Measurements from ENCODE around the gene CCDC78.
"Not testable (repeated sequence)": the region's sequence is repeated elsewhere in the genome, so short reads cannot be mapped to it uniquely, and the experiment has no call there.

Gene CCDC78

DNA sequence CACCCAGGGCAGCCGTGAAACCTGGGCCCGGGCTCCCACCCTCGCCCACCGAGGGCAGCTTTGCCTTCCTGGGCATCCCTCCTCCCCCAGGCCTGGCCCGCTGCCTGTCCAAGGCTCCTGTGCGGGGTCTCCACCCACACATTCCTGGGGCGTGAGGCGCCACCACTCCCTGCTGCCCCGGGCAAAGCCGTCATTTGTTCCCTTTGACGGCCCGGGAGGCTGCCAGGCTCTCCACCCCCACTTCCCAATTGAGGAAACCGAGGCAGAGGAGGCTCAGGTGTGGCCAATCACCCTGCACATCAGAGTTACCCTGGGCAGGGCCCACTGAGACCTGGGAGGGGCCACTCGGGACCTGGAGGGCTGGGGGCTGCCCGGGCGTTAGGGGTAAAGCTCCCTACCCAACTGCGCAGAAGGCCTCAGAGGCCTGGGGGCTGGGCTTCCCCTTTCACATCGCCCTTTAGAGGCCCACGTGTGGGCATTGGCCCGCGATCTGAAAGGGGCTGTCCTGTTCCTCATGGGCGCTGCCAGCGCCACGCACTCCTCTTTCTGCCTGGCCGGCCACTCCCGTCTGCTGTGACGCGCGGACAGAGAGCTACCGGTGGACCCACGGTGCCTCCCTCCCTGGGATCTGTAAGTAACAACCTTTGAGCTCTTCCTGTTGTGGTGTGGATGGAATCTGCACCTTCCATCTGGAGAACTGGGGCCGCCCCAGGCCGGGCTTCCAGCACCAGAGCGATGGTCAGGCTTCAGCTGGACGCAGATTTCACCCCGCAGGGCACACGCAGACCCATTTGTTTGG lies 34.5 kb upstream of the CCDC78 start, which contains the start of gene MSLN:
Gene MSLN, plus strand, starts transcription at position 190 of the 799 bp plus-strand sequence. CDS start 1,947 bp downstream, outside the sequence.
- no peak for DNase-seq

DNA sequence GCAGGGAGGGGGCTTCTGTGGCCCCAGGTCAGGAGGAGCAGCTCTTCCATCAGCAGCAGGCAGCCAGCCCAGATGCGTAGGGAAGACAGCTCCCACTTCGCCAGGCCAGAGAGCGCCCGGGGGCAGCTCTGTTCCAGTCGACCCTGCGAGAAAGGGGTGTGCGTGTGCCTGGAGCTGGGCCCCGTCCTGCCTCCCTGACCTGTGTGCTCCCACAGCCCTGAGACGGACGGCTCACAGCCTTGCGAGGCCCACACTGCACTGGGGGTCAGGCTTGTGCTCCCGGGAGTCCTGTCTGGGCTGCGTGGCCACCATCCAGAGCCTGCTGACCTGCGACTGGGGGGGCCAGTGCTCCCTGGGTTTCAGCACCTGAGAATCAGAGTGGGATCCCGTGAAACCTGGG lies 33.8 kb upstream of the CCDC78 start:
- DNase-seq: no peak

- peak; percentile 17 for DNase-seq
These were observed 33.1 kb upstream of the CCDC78 start for GRCh38 chr16:759110-759910.

- no peak for DNase-seq
These were observed 30.2 kb upstream of the CCDC78 start for GRCh38 chr16:756428-756827.

GRCh38 chr16:754656-755055 lies 28.4 kb upstream of the CCDC78 start:
- no peak for DNase-seq

GRCh38 chr16:754121-754607 lies 27.9 kb upstream of the CCDC78 start:
- not testable (repeated sequence) for DNase-seq

DNA sequence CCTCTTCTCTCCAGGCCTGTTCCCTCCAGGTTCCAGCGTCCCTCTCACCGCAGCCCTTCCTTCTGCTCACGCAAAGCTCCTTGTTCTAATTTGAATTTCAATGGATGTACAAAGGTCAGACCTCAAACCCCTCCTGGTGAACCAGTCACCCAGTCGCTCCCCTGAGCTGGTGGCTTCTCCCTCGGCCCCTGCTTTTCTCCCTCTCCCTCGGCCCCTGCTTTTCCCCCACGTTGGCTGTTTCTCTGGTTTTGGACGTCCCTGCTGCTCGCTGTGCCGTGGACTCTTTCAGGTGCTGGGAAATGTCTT lies 25.7 kb upstream of the CCDC78 start:
- no peak for DNase-seq

DNA sequence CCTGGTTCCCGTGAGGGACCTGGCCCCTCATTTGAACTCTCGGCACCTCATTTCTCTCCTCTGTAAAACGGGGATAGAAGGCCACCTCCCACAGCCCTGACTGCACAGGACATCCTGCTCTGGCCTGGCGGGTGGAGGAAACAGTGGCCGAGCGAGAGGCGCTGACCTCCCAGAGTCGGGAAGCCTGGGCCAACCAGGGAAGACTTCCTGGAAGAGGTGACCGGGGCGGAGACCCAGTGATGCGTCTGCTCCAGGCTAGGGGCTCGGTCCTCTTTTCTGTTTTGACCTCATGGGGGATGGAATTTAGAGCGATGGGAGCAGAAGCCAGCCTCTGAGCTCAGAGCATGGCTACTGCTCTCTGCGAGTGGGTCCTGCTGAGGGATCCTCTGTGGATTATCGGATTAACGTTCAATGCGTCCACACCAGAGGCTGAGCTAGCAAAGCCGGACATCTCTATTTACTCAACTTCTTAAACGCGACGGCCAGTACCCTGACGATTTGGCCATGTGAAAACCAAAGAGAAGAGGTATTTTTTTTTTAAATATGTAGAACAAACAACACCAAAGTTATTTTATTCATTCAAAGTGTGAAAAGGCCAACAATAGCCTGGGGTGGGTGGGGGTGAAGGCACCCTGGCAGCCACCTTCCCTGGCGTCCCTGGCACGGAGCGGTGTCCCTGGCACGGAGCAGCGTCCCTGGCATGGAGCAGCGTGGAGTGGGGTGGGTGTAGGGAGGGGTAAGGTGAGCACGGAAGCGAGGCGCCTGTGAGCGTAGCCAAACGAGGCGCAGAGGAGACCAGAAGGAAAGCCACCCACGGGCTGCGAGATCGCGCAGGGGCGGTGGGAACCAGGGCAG lies 25.1 kb upstream of the CCDC78 start:
- no peak for DNase-seq

DNA sequence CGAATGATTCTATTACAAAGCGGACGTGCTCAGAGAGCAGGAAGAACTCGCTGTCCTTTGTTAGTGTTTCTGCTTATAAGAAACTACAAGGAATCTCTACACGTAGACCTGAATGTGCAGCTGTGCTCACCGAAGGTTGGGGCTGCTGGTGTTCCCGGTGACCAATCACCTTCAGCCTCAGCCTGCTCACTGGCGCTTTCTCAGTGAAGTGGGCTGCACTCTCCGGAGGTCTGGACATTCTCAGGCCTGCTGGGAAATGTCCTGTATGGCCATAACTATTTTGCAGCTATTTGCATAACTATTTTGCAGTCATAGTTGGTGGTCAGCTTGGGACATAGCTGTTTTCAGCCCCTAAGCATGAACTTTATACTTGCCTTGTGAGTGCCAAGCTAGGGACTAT lies 24.2 kb upstream of the CCDC78 start:
- DNase-seq: no peak

GRCh38 chr16:749010-749409 lies 22.8 kb upstream of the CCDC78 start:
- no peak for DNase-seq

GRCh38 chr16:747978-748746 lies 21.9 kb upstream of the CCDC78 start:
- no peak for DNase-seq

DNA sequence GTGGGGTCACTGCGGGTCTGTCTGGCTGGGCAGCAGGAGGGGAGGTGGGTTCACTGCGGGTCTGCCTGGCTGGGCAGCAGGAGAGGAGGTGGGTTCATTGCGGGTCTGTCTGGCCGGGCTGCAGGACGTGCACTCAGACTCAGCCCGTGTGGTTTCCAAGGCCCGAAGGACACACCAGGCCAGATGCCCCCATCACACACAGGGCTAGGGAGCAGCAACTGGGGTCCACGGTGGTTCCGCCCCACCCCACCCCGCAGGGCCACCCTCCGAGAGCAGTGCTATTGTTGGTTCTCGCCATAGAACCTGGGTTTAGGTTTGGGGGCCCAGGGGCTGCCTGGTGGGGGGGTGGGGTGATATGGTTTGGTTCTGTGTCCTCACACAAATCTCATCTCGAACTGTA lies 20.4 kb upstream of the CCDC78 start:
- DNase-seq: no peak

DNA sequence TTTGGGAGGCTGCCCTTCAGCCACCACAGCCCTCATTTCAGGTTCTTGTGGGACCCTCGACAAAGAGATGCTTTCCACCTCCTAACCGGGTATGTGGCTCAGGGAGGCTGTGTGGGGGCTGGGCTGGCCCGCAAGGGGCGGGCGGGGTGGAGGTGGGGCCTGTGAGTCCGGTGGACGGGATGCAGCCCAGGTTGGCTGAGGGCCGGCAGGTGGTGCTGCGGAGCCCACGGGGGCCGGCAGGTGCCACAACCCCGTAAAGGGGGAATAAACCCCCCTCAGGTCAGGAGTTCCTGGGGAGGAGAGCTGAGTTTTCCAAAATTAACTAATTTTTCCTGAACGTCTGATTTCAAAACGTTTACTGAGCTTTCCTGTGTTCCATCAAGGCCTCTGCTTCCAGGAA lies 19.5 kb upstream of the CCDC78 start:
- DNase-seq: no peak

DNA sequence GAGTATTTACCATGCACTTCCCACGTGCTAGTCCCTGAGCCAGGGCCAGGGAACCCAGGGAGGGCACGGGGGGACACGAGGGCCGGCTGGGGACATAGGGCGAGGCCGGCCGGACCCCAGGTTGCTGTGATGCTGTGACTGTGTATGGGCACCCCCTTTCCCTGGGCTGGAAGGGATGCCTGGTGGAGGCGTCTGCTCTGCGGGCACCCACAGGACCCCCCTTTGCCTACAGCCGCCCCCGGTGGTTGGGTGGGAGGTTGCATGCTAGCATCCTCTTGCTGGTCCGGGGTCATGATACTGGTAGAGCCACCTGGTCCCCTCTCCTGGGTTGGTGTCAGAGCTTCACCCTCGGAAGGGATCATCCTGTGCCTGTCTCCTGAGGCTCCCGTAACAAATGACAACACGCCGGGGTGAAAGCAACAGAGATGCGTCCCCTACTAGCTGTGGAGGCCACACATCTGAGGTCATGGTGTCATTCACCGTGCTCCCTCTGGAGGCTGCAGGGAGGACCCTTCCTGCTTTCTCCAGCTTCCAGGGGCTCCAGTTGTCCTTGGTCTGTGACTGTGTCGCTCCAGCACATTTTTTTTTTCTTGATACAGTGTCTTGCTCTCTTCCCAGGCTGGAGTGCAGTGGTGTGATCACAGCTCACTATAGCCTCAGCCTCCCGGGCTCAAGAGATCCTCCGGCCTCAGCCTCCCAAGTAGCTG lies 17.7 kb upstream of the CCDC78 start:
- no peak for DNase-seq

- not testable (repeated sequence) for DNase-seq
These were observed 16.7 kb upstream of the CCDC78 start for GRCh38 chr16:742894-743293.

GRCh38 chr16:741986-742629 lies 15.9 kb upstream of the CCDC78 start:
- no peak for DNase-seq

GRCh38 chr16:740764-741505 lies 14.7 kb upstream of the CCDC78 start, which contains the start of gene CIAO3:
Gene CIAO3, minus strand, starts transcription at chr16:740997. Its CDS starts 12 bp downstream, at chr16:740985.
- peak; percentile 74 for DNase-seq

DNA sequence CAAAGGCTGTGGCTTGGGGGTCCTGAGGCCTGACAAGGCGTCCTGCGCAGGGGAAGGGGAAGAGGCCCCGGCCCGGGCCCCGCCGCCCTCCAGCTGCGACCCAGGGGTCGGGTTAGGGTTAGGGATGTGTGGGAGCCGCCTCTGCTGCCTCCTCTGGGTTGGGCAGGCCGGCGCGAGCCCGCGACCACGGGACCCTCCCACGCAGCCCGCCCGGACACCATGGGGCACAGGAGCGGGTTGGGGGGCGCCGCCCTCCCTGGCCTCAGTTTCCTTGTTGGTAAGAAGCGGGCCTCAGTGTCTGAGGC lies 14.2 kb upstream of the CCDC78 start:
- no peak for DNase-seq

DNA sequence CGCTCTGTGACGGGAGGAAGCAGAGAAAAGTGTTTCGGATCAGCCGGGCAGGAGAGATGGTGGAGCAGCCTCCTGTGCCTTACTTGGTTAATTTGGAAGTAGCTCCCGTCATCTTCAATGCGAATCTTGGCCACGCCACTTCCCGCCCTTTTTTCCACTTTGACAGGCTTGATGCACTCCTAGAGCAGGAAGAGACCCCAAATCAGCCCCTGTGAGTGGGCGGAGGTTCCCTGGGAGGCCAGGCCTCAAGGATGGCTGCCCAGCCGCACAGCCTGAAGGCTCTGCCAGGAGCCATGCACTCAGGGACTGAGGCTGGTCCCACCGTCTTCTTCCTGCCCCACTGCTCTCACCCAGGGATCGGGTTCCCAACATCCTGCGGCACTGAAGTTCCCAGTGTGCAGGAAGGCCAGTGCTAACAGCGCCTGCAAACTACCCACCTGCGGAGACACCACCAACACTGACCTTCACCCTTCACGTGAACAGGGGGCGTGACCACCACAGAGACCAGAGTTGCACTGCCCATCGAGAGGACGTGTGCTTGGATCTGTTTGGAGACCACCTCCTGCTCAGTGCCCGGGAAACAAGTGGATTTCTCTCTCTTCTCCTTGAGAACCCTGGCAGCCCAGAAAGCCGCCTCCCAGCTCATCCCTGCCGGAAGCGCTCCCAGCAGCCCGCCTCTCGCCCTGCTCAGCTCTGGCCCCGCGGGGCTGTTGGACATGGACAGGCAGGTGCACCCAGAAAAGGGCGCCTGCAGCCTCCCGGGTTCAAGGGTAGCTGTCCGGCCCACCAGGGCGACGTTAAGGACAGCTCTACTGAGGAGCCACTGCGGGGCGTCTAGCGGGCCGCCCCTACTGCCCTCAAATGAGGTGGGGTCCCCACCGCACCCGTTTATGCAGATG lies 13.6 kb upstream of the CCDC78 start:
- no peak for DNase-seq

All from DMS79 treated with DMSO at 0.1 percent for 48 hours (cell line).